MM.1S (cell line): ENCODE measurements around the gene SAMD7.

Source experiments
- CTCF ChIP-seq: fragments of 300-600 bp; sonication (generic); IDR thresholded peaks from 2 replicates; pipeline ENCODE4 v1.5.1; 2016; ENCODE audit warnings: antibody characterized with exemption, low read length, mixed read lengths
- EZH2 ChIP-seq: fragments of 300-600 bp; sonication (generic); optimal IDR thresholded peaks from 2 replicates; pipeline ENCODE3; 2017; ENCODE audit warnings: low read depth, mild to moderate bottlenecking, antibody characterized with exemption, low read length, mixed read lengths
- EZH2phosphoT487 ChIP-seq: fragments of 300-600 bp; sonication (generic); IDR thresholded peaks from 2 replicates; pipeline ENCODE4 v1.6.1; 2018; ENCODE audit warnings: antibody characterized with exemption, low read length

DNA sequence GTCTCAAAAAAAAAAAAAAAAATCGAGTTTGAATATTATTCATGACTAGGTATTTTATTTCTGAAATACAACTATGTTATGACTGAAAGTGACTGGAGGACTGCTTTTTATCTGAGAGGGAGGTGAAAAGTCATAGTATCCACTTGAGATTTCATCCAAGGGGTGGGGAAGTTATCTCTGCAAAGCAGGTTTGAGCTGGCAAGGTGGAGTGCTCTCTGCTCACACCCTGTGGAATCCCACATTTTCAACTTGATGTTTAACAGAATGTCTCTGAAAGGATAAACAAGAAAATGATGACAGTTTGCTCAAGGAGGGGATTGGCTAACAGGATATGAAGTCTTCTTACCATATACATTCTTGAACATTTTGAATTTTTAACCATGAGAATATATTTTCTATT, 27.9 kb downstream of the SAMD7 start:
- TF ChIP-seq CTCF, result no peak
- no peak for TF ChIP-seq EZH2phosphoT487
- TF ChIP-seq EZH2, result no peak
